Measurements from ENCODE around the gene FOXO6.

- TF ChIP-seq POLR2AphosphoS5 (IDR thresholded peaks at IDR 0.05) (no peak), CTCF (IDR thresholded peaks at IDR 0.05) (no peak)
Measured at GRCh38 chr1:41355356-41355755, 5.9 kb upstream of the FOXO6 start.

Data from prostate gland (tissue), 2 donors.